ENCODE data around the gene NECTIN4. TPM values are rescaled to one million over a fixed set of nuclear protein-coding genes. Genes with fewer than 3 reads are reported as not detected.

The NECTIN4 gene
- total RNA-seq, 1 donor from 2014 or later: not detected

DNA sequence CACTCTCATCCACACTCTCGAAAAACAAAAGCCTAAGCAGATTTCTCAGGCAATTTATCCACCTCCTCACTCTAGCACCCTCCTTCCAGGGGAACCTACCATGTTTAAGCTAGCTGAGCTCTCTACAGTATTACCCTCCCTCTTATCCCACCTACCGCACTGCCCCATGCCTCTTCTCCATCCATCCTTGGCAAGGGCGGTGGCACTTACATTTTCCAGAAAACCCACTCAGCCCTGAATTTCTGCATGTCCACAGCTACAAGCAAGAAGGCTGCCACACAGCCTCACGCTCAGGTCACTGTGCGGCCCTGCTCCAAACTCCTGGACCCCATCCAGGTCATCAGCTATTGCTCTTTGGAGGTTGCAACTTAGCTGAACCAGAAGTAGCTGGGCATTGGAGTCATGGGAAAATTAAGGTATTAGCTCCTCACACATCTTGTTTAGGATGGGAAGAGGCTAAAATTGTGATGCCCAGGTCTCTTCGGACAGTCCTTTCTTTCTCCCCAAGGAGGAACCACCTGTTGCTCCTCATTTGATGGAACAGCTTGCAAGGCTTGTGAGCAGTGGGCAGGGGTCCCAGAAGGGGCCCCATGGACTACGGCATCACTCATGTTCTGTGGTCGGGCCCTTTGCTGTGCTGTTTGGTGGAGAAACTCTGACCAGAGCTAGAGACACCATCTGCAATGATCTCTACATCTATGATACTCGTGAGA lies 9.9 kb upstream of the NECTIN4 start:
- no peaks in the 10 kb centered on the region for H3K36me3 ChIP-seq
- Mint-ChIP-seq H3K9me3 (no peaks in the 10 kb centered on the region), H3K4me1 (peaks cover 15% of the 10 kb centered on the region), H3K36me3 (peaks cover 14% of the 10 kb centered on the region), H3K4me3 (peak overlapping the region; percentile 91), H3K27me3 (ENCODE audit: insufficient read depth, low read depth) (peaks cover 13% of the 10 kb centered on the region), H3K27ac (no peak overlapping the region)
- H3K4me3 ChIP-seq: peak overlapping the region; percentile 84
- H3K4me1 ChIP-seq: no peaks in the 10 kb centered on the region
- H3K27ac ChIP-seq: no peak overlapping the region
- peak overlapping the region; percentile 85 for H3K4me2 ChIP-seq
- no peak overlapping the region for H2AFZ ChIP-seq (replicated peaks)
- TF ChIP-seq, protein P1, sequence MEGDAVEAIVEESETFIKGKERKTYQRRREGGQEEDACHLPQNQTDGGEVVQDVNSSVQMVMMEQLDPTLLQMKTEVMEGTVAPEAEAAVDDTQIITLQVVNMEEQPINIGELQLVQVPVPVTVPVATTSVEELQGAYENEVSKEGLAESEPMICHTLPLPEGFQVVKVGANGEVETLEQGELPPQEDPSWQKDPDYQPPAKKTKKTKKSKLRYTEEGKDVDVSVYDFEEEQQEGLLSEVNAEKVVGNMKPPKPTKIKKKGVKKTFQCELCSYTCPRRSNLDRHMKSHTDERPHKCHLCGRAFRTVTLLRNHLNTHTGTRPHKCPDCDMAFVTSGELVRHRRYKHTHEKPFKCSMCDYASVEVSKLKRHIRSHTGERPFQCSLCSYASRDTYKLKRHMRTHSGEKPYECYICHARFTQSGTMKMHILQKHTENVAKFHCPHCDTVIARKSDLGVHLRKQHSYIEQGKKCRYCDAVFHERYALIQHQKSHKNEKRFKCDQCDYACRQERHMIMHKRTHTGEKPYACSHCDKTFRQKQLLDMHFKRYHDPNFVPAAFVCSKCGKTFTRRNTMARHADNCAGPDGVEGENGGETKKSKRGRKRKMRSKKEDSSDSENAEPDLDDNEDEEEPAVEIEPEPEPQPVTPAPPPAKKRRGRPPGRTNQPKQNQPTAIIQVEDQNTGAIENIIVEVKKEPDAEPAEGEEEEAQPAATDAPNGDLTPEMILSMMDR (IDR thresholded peaks at IDR 0.05): no peak
- no peak for TF ChIP-seq EZH2phosphoT487 (IDR thresholded peaks at IDR 0.05)
- TF ChIP-seq EZH2 (IDR thresholded peaks at IDR 0.05): no peak
- peaks cover 8% of the 10 kb centered on the region for H3F3A ChIP-seq (ENCODE audit: low read depth)
- DNase-seq (ENCODE audit: low spot score): no peak
- H3K9me3 ChIP-seq (ENCODE audit: low read depth): no peaks in the 10 kb centered on the region
- H3K79me2 ChIP-seq (ENCODE audit: low read depth): peaks cover 7% of the 10 kb centered on the region
- no peaks in the 10 kb centered on the region for H3K27me3 ChIP-seq
- no peak overlapping the region for H3K9ac ChIP-seq
- no peaks in the 10 kb centered on the region for H4K20me1 ChIP-seq (ENCODE audit: low read depth)

DNA sequence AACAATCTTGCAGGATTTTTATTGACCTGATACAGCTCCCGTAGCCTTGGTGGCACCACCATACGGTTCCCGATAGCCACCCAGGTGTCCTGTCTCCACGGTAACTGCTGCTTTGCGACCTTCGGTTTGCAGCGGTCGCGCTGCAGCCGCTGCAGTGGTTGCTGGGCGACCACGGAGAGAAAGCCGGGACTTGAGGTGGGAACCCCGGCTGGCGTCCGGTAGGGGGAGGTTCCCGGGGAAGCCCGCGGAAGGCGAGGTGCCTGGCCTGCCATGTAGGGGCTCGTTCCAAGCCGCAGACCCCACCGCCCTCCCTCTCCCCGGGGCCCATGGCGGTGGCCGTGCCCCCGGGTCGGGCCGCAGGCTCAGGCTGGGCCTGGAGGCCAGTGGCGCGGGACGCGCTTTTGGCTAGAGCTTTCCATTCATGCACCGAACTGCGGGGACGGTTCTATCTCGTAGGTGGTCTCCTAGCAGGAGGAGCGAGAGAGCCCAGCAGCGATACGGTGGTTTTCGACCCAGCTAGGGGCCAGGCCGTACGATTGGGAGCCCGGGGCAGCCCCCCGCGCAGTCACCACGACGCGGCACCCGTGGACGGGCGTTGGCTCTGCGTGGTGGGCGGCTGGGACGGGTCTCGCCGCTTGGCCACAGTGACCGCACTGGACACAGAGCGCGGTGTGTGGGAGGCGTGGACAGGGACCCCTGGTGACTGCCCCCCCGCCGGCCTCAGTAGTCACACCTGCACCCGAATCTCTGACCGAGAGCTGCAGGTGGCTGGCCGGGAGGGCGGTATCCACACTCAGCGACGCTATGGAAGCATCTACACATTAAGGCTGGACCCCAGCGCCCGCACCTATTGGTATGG lies 9.1 kb upstream of the NECTIN4 start, which contains the start of gene KLHDC9:
TSS of gene KLHDC9 (plus strand) at position 152 of the 859 bp plus-strand sequence. CDS start at position 327, 175 bp downstream.
- no peaks in the 10 kb centered on the region for H3K4me1 ChIP-seq
- no peak within 1 kb of the TSS for H3K27ac ChIP-seq
- H3K9ac ChIP-seq: peak within 1 kb of the TSS; percentile 64
- peak within 1 kb of the TSS; percentile 85 for H3K4me2 ChIP-seq
- H2AFZ ChIP-seq (replicated peaks): peak within 1 kb of the TSS; percentile 94
- Mint-ChIP-seq H3K4me3 (peak within 1 kb of the TSS; percentile 91), H3K27ac (peak within 1 kb of the TSS; percentile 54), H3K27me3 (ENCODE audit: insufficient read depth, low read depth) (peaks cover 13% of the 10 kb centered on the region), H3K36me3 (peaks cover 13% of the 10 kb centered on the region), H3K4me1 (peaks cover 15% of the 10 kb centered on the region), H3K9me3 (no peaks in the 10 kb centered on the region)
- H3K36me3 ChIP-seq: no peaks in the 10 kb centered on the region
- peaks cover 8% of the 10 kb centered on the region for H3F3A ChIP-seq (ENCODE audit: low read depth)
- no peaks in the 10 kb centered on the region for H3K27me3 ChIP-seq
- peak; percentile 97 for DNase-seq (ENCODE audit: low spot score)
- H3K9me3 ChIP-seq (ENCODE audit: low read depth): no peaks in the 10 kb centered on the region
- no peaks in the 10 kb centered on the region for H4K20me1 ChIP-seq (ENCODE audit: low read depth)
- H3K79me2 ChIP-seq (ENCODE audit: low read depth): no peaks in the 10 kb centered on the region
- peak within 1 kb of the TSS; percentile 84 for H3K4me3 ChIP-seq
- TF ChIP-seq, protein P1 (IDR thresholded peaks at IDR 0.05): peak; percentile 35
- no peak for TF ChIP-seq EZH2 (IDR thresholded peaks at IDR 0.05)

DNA sequence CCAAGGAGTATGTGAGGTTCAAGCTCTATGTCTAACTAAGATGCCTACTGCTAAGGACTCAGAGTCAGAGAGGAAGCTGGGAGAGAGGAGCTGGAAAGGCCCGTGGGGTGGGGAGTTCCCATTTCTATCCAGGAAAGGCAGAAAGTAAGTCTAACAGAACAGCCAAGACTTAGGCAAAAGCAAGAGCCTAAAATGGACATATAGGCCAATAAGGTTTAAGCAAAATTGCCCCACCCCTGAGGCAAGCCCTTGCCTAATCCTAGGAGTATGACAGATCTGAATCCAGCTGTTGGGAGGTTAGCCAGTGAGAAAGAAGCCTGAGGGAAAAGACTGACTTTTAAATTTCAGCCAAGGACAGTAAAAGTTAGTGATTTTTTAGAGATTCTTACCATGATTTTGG lies 7.2 kb upstream of the NECTIN4 start:
- Histone ChIP-seq H4K20me1 (ENCODE audit: low read depth) (no peaks in the 10 kb centered on the region), H3K4me1 (no peaks in the 10 kb centered on the region), H3K9me3 (ENCODE audit: low read depth) (no peaks in the 10 kb centered on the region), H3K4me3 (no peak overlapping the region), H3K9ac (no peak overlapping the region), H3K27me3 (no peaks in the 10 kb centered on the region), H3K36me3 (no peaks in the 10 kb centered on the region), H2AFZ (replicated peaks) (no peak overlapping the region), H3K4me2 (no peak overlapping the region), H3K79me2 (ENCODE audit: low read depth) (no peaks in the 10 kb centered on the region), H3F3A (ENCODE audit: low read depth) (peaks cover 8% of the 10 kb centered on the region), H3K27ac (no peak overlapping the region)
- peaks cover 9% of the 10 kb centered on the region for H3K36me3 Mint-ChIP-seq
- peaks cover 15% of the 10 kb centered on the region for H3K4me1 Mint-ChIP-seq
- H3K27me3 Mint-ChIP-seq (ENCODE audit: insufficient read depth, low read depth): peaks cover 13% of the 10 kb centered on the region
- TF ChIP-seq, protein P1 (IDR thresholded peaks at IDR 0.05): no peak
- TF ChIP-seq EZH2phosphoT487 (IDR thresholded peaks at IDR 0.05) (no peak), EZH2 (IDR thresholded peaks at IDR 0.05) (no peak)
- H3K27ac Mint-ChIP-seq: no peak overlapping the region
- H3K9me3 Mint-ChIP-seq: no peaks in the 10 kb centered on the region
- DNase-seq (ENCODE audit: low spot score): no peak
- no peak overlapping the region for H3K4me3 Mint-ChIP-seq

Data from neural progenitor cell (in vitro differentiated cells).